Measurements from ENCODE around the gene MCM3AP. TPM values are rescaled to one million over a fixed set of nuclear protein-coding genes. Genes with fewer than 3 reads are reported as not detected.

The MCM3AP gene
- total and polyA plus RNA-seq, 9 of the 15 experiments (the other 6 are each of a cell fraction or from before 2014, with no cell fraction given): 6.5 to 179 (median 69.6) TPM

- TF ChIP-seq RAD21 (CRISPR knock-in tag; conservative IDR thresholded peaks at IDR 0.05 in 1 of 2, IDR thresholded peaks at IDR 0.05 in 1 of 2): no peak
- TF ChIP-seq MNT (conservative IDR thresholded peaks at IDR 0.05): peak; percentile 97 to 98
- no peak for TF ChIP-seq MCM7 (IDR thresholded peaks at IDR 0.05)
- TF ChIP-seq POLR2H (tag; IDR thresholded peaks at IDR 0.05; ENCODE audit: low read depth): peak; percentile 92
- peak; percentile 63 for TF ChIP-seq RBM22 (IDR thresholded peaks at IDR 0.05; ENCODE audit: low read depth, low read length, poor library complexity, severe bottlenecking)
- TF ChIP-seq EP300 (IDR thresholded peaks at IDR 0.05; ENCODE audit: low read length): 0 out of 2 replicates have a peak, but pooled peaks have one; percentile 13
- peak; percentile 97 for TF ChIP-seq TAF9B (IDR thresholded peaks at IDR 0.05; ENCODE audit: partially characterized antibody)
- TF ChIP-seq ZMIZ1 (IDR thresholded peaks at IDR 0.05; ENCODE audit: low read depth in 2 of 2, low read length in 2 of 2): no peak
- no peak for TF ChIP-seq ZBTB7A (IDR thresholded peaks at IDR 0.05; ENCODE audit: borderline replicate concordance, control insufficient read depth, low read depth, low read length)
- TF ChIP-seq KLF6 (CRISPR knock-in tag; IDR thresholded peaks at IDR 0.05; ENCODE audit: borderline replicate concordance): peak; percentile 25; the same call in 1 of the 2 replicates
- 0 out of 2 replicates have a peak, but pooled peaks have one; percentile 10 for TF ChIP-seq CLOCK (CRISPR knock-in tag; IDR thresholded peaks at IDR 0.05; ENCODE audit: borderline replicate concordance)
- 0 out of 2 replicates have a peak, but pooled peaks have one; percentile 2 for TF ChIP-seq ZSCAN29 (IDR thresholded peaks at IDR 0.05)
- TF ChIP-seq ZEB2 (IDR thresholded peaks at IDR 0.05): no peak
- TF ChIP-seq FOXJ2 (tag; IDR thresholded peaks at IDR 0.05): peak; percentile 52; the same call in 1 of the 2 replicates
- TF ChIP-seq BMI1 (IDR thresholded peaks at IDR 0.05; ENCODE audit: low read length): no peak
- peak; percentile 84 for TF ChIP-seq RBM39 (optimal IDR thresholded peaks at IDR 0.05; ENCODE audit: low read depth, low read length)
Measured at GRCh38 chr21:46323710-46324389, 38.4 kb upstream of the MCM3AP start, which contains the start of the genes C21orf58 and PCNT (continued).

Data from K562 (cell line).